AML-193 (cell line): Measurements from ENCODE around the gene TM2D3.
"Not testable (repeated sequence)": the region's sequence is repeated elsewhere in the genome, so short reads cannot be mapped to it uniquely, and the experiment has no call there.

Source experiments
- DNase-seq, 2 experiments: peaks; one replicate each; lab custom pipeline; 2025; lab: John Stamatoyannopoulos, UW

TM2D3 gene

DNA sequence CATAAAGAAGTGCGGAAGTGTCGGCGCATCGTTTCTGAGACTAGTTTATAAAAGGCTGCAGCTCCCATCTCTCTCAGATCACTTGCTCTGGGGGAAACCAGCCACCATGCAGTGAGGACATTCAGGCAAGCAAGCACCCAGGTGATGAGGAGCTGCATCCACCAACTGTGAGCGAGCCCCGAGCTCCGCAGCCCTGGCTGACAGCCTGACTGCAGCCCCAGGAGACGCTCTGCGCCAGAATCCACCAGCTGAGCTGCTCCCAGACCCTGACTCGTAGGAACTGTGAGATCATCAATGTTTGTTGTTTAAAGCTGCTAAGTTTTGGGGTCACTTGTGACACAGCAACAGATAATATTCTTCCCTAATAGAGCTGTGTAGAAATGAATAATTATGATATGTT is 5.0 kb upstream of the TM2D3 start:
- DNase-seq, result no peak

DNA sequence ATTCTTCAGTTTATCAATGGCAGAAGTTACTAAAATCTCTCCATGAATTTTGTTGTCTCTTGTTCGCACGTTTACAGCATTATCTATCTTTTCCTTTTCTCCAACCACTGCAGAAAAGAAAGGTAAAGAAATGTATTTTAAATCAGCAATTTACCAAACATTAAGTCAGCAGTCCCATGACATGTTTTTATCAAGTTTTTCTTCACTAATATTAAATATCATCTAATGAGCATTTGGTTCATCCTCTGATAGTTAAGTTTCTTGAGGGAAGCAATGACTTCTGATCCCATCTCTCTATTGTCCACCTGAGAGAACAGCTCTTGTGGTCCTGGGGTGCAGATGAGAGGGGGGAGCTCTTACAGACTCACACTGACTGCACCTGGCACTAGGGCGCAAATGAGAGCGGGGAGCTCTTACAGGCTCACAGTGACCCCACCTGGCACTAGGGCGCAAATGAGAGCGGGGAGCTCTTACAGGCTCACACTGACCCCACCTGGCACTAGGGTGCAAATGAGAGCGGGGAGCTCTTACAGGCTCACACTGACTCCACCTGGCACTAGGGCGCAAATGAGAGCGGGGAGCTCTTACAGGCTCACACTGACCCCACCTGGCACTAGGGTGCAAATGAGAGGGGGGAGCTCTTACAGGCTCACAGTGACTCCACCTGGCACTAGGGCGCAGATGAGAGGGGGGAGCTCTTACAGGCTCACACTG is 2.6 kb upstream of the TM2D3 start:
- not testable (repeated sequence) for DNase-seq

DNA sequence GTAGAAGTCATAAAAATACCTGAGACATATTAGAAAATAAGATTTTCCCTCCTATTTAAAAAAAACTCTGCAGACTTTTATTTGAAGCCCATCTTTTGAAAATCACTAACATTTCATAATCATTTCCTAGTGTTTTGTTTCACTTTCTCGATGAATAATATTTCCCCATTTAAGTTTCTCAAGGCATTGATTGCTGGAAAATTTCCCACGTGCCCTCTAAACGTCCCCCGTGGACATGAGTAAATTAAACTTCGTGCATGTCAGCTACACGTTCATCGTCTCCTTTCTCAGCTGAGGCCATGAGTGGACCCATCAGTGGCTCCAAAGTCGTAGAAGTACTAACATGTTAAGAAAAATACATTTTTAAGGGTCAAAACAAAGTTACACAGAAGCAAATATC is 2.0 kb upstream of the TM2D3 start:
- DNase-seq, result no peak

DNA sequence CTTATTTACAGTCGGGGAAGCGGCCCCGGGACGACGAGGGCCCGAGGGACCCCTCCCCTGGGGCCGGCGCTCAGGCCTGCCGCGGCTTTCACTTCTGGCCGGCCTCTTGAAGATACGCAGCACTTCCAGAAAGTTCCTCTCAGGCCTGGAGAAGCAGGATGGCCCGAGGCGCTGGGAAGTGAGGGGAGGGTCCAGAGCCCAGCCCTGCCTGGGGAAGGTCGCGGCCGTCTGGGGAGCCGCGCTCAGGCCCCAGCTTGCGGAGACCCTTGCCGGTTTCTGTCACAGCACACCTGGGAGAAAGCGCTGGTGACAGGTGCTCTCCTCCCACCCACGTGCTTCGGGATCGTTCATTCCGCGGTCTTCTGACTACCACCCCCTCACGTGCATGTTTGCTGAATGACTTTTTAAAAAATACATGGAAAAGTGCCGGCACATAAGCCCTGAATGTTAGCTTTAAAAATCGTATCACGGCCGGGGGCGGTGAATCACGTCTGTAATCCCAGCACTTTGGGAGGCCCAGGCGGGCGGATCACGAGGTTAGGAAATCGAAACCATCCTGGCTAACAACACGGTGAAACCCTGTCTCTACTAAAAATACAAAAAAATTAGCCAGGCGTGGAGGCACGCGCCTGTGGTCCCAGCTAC is 727 bp upstream of the TM2D3 start:
- peak in 1 of 2 experiments; percentile 20 for DNase-seq

DNA sequence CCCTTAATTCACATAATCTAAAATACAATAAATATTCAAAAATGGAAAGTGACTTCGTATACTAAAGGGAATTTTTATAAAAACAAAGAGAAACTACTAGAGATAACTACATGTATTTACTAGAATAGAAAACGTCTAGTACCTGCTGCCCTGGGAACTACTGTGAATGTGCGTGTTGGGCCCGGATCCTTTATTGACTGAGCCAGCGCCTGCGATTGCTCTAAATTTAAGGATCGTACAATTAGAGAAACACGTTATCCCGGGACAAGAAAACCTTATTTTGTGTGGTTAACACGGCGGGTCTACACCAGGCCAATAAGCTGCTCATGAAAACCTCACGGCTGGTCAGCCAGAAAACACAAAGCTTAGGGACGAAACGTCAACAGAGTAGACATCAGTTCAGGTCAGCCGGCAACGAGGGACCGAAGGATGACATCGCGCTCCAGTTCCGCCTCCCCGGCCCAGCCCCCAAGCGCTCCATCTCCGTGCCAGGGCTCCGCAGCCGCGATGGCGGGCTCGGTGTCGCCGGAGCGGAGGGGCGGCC is 555 bp downstream of the TM2D3 start:
- peak; percentile 32 to 45 for DNase-seq

DNA sequence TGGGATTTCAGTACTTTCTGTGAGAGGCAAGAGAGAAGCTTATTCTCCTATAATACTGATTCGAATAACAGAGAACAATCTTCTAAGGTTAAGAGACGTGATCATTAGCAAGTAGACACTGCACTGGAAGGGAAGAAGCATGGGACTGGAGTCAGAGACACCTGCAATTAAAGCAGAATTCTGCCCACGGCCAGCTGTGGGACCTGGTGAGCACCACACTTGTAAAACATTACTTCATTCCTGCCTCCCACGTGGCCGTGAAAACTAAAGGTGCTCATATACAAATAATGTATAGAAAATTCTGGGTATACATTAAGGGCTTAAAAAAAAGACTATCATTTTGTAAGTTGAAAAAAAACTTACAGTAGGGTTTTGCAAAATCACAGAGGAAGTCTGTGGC is 2.0 kb downstream of the TM2D3 start:
- peak in 1 of 2 experiments; percentile 5 for DNase-seq

DNA sequence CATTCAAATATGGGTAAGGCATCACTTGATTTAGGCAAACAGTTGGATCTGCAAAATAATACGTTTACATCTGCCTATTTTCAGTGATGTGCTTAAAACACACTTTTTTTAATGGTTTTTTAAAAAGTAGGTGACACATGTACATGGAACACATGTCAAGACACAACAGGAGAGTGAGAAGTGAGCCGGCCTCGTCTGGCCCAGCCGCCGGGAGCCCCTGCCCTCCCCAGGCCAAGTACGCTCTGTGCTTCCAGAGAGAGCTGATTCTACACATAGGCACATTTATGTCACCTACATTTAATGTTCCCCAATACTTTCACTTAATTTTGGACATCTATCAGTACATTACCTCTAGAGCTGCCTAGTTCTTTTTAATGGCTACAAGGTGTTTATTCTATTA is 3.8 kb downstream of the TM2D3 start:
- DNase-seq, result no peak

DNA sequence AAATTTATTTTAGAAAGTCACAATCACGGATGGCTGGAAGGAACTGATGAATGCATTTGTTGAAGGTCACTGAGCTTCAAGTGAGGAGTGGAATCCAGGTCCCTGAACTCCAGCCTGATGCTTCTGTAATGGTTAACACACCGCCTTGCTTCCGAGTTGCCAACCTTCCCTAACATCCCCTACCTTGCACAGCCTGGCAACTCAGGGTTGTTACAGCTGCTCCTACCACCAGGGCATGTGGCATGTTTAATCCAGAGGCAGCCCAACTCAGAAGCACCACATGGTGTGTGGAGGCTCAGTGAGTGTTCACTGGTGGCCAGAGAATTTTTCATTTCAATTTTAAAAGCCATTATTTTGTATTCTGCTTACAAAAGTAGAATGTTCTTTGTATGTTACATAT is 4.9 kb downstream of the TM2D3 start:
- DNase-seq, result no peak

DNA sequence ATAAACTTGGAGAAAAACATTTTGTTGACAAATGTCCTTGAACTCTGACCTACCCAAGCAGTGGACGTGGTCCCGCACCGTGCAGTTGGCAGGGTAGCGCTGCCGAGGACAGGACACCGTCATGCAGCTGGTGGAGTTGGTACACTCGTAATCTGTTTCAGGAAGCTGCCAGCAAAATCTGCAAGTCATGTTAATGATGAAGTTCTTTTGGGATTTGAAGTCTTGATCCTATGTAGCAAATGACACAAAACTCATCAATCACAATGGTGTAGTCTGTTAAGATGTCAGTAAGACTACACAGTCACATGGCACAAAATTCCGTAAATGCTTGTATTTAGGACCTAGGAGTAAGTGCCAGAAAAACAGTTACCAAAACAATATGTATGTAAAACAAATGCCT is 5.5 kb downstream of the TM2D3 start:
- DNase-seq, result no peak

DNA sequence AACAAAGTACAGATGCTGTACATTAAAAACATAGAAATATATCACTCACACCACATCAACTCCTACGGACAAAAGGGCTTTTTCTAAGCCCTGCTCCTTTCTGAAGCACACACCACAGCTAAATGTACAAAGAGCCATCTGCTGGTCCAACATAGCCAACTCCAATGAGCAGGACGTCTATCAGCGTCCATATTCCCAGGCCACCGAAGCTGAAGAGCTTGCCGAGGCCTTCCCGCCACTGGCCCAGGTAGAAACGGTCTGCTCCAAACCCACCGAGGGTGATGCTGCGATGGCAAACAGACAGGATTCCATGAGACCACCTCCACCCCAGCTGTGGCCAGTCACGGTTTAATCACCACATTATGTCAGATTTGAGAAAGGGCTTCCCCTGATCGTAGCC is 9.8 kb downstream of the TM2D3 start:
- no peak for DNase-seq

DNA sequence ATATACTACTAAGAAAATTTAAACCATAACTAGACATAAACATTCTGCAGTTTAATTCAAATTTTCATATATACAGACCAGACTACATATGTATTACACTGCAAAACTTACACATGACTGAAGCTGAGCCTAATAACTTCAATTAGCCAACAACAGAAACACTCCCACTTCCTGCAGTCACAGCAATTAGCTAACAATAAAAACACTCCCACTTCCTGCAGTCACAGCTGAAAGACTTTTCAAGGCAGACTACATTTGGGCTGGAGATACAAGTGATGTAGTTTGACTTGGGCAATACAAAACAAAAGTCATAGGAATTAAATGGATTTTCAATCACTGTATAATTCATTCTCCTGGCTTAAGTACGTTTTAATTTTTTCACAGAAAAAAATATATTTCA is 10.3 kb downstream of the TM2D3 start:
- peak; percentile 90 to 91 for DNase-seq

DNA sequence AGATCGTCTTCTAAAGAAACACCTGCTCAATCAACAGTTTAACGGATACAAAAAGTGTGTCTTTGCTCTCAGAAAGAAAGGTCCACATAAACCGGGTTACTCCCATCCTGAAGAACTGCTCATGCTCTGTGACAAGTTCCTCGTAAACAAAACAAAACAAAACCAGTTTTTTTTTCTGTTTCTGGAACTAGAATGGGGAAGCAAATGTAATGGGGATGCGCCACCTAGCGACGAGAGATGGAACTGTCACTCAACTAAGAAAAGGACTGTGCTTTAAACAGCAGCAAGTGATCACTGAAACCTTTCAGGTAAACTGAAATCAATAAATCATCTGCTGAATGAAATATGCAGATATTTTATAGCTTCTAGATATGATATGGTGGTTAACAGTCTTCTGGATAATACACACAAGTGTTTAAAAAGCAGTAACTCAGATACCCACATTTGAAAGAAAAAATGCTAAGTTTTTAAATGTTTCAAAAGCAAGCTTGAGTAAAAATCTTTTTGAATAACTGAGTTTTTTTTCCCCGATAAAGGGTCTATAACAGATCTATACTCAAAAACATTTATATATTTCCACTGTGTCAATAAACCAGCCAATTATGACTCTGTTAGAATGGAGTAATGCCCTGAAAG is 10.9 kb downstream of the TM2D3 start:
- peak; percentile 64 to 73 for DNase-seq

DNA sequence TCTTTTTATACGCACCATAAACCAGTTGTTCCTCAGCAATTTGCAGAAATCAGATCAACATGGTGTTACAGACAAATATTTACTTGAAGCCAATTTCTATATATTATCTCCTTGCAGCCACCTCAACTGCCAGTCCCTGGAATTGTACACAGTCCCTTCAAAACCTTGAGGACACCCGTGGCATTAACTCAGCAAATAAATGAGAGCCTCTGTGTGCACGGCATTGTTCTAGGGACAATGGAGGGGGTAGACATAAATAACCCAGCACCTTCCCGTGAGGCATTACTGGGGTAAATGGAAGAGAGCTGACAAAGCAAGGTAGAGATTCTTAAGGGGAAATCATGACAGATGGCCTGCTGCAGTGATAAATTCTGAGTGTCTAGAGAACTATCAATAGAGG is 12.5 kb downstream of the TM2D3 start:
- DNase-seq, result no peak

DNA sequence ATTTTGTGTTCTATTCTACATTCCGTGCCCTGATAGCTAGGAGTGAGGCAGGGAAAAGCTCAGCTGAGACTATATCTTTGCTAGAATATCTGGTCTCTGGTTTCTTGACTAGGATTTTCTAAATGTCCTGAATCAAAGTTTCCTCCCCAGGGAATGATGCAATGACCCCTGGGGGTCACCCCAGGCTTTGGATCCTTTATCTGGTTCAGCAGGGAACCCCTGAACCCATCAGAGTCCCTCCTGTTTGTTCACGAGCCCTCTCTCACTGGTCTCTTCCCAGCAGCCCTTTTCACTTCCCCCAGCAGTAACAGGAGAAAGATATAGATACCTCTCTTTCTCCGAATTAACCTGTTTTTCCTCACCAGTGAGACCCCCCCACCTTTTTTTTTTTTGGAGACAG is 14.3 kb downstream of the TM2D3 start:
- DNase-seq, result no peak

DNA sequence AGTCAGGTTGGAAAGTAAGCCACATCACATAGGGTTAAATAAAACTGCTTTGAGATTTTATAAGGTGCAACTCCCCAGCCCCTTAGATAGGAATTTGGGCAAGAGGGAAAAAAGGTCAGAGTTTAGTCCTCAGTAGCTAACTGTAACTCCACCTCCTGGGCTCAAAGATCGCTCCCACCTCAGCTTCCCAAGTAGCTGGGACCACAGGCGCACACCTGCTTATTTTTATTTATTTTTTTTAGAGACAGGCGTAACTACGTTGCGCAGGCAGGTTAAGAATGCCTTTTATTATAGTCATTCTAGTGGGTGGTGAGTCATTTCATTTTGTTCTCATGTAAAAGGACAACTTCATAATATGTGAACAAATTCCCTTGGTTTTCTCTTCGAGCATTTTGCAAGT is 14.7 kb downstream of the TM2D3 start:
- DNase-seq, result no peak

DNA sequence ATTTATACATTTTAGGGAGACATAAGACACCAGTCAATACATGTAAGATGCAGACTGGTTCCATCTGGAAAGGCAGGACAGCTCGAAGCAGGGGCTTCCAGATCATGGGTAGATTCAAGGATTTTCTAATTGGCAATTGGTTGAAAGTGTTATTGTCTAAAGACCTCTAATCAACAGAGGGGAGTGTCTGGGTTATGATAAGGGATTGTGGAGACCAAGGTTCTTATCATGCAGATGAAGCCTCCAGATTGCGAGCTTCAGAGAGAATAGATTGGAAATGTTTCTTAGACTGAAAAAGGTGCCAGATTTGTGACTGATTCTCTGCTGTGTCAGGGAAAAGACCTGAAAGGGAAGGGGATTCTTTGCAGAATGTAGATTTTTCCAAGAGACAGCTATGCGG is 15.1 kb downstream of the TM2D3 start:
- no peak for DNase-seq

DNA sequence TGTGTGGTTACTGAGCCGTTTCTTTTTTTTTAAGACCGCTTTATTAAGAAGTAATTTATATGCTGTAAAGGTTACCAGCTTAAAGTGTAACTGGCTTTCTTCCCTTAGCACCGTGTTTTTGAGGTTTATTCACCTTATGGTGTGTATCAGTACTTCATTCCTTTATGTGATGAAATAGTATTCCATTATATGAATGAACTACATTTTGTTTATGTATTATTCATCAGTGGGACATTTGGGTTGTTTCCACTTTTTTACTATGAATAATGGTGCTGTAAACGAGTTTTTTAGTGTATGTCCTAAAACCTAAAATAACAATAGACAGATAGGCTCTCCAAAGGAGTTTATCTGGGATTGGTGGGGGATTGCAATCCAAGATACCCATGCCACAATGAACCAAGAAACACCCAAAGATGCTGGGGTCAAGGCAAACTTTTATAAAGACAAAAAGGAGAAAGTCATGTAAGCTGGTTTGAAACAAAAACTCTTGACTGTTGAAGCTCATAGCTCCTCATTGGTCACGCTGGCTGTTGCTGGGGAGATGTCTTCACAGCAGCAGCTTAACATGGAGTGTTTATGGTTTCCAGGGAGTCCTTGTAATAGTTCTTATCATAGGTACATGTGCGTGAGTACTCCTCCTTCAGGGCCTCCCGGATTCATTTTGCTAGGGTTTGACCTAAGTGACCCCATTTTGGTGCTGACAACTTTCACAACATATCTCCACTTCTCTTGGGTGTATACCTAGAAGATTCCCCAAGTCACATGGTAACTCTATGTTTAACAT is 16.0 kb downstream of the TM2D3 start:
- no peak for DNase-seq

DNA sequence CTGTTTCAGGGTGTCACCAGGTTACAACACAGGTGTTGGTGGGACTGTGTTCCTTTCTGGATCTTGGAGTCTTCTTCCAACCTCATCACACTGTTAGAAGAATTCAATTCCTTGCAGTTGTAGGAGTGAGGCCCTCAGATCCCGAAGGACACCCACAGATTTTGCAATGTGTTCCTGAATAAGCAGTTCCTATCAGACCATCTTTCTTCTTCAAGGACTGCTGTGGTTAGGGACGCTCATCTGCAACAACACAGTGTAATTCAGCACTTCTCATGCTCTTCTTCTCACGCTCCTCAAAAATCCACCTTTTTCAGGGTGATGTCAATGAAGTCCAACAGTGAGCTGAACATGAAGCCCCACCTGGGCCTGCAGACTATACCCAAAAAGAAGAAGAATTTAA is 18.8 kb downstream of the TM2D3 start:
- DNase-seq, result no peak

DNA sequence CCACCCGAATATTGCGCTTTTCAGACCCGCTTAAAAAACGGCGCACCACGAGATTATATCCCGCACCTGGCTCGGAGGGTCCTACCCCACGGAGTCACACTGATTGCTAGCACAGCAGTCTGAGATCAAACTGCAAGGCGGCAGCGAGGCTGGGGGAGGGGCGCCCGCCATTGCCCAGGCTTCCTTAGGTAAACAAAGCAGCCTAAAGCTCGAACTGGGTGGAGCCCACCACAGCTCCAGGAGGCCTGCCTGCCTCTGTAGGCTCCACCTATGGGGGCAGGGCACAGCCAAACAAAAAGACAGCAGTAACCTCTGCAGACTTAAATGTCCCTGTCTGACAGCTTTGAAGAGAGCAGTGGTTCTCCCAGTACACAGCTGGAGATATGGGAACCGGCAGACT is 25.5 kb downstream of the TM2D3 start:
- DNase-seq, result not testable (repeated sequence)

DNA sequence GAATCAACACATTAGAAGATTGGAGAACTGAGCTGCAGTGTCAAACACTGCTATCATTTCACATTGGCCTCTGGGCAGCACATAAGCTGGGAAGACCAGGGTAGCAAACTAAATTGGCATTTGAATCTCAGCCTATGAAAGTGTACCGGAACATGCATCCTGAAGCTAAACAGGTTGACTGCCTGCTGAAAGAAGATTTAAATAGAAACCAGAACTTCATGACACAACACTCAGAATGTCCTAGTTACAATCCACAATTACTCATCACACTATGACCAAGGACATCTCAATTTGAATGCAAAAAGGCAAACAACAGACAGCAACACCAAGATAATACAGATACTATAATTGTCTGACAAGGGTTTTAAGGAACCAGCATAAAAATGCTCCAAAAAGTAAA is 26.2 kb downstream of the TM2D3 start:
- DNase-seq, result no peak

DNA sequence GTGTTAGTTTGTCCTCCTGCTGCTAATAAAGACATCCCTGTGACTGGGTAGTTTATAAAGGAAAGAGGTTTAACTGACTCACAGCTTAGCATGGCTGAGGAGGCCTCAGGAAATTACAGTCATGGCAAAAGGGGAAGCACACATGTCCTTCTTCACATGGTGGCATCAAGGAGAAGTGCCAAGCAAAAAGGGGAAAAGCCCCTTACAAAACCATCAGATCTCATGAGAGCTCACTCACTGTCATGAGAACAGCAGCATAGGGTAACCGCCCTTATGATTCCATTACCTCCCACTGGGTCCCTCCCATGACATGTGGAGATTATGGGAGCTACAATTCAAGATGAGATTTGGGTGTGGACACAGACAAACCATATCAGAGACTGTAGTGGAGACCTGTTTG is 27.0 kb downstream of the TM2D3 start:
- DNase-seq, result peak; percentile 38 to 63
